HEK293 (cell line): Measurements from ENCODE around the gene SCFD2.

Experiments
- TCF7L2 ChIP-seq: IDR thresholded peaks from 2 replicates; pipeline ENCODE4 v1.6.1; 2011; ENCODE audit warnings: low read depth, mild to moderate bottlenecking, inconsistent platforms, low read length, moderate library complexity, borderline replicate concordance
- ZNF843 ChIP-seq: fragments of 450-650 bp; formaldehyde crosslinking; IDR thresholded peaks from 2 replicates; pipeline ENCODE4 v1.5.1; 2016; ENCODE audit warnings: missing biosample characterization, missing genetic modification characterization
- ZSCAN30 ChIP-seq: fragments of 450-650 bp; IDR thresholded peaks from 2 replicates; pipeline ENCODE4 v1.5.1; 2018; ENCODE audit warnings: missing biosample characterization, mild to moderate bottlenecking, missing genetic modification characterization, moderate library complexity

- TF ChIP-seq TCF7L2 (no peak), ZNF843 (tag by site-specific recombination) (no peak), ZSCAN30 (tag by site-specific recombination) (no peak)
Observed at GRCh38 chr4:53088152-53088551, 277.7 kb downstream of the SCFD2 start.
